Kidney (tissue), 14 donors: ENCODE measurements around the gene YBX2. TPM values are rescaled to one million over a fixed set of nuclear protein-coding genes. Genes with fewer than 3 reads are reported as not detected.

Experiments used
- DNase-seq, 5 donors: peaks; one replicate each; pipeline ENCODE4 v3.0.0-alpha.2; 2013 to 2020
- FAIRE-seq: peaks from 2 replicates; lab custom pipeline; 2012; peaks lifted over from hg19 to GRCh38; lab: Jason Lieb, UNC
- H3K27ac ChIP-seq, 2 donors: one replicate each; pipeline ENCODE4 v1.7.0; 2013; ENCODE audit warnings: low read depth in 2 of 2, low read length in 2 of 2, inconsistent platforms in 1 of 2
- H3K27me3 ChIP-seq: one replicate; pipeline ENCODE4 v1.7.1; 2013; ENCODE audit warnings: low read length, inconsistent platforms; ENCODE audit not compliant: control insufficient read depth, insufficient read depth
- H3K36me3 ChIP-seq, 3 donors: one replicate each; pipeline versions ENCODE4 v1.7.0 to v1.7.1; 2013; ENCODE audit warnings: low read length in 3 of 3, control low read depth in 1 of 3, inconsistent platforms in 1 of 3; ENCODE audit not compliant: insufficient read depth in 3 of 3, control insufficient read depth in 2 of 3
- H3K4me1 ChIP-seq, 3 donors: one replicate each; pipeline versions ENCODE4 v1.7.0 to v1.7.1; 2013; ENCODE audit warnings: low read length in 3 of 3, inconsistent platforms in 1 of 3, low read depth in 1 of 3; ENCODE audit not compliant: control insufficient read depth in 2 of 3, insufficient read depth in 2 of 3
- H3K4me3 ChIP-seq, 3 donors: one replicate each; pipeline versions ENCODE4 v1.7.0 to v1.8.1; 2013; ENCODE audit warnings: low read length in 3 of 3, control low read depth in 1 of 3, inconsistent platforms in 1 of 3
- H3K9ac ChIP-seq, 3 donors: one replicate each; pipeline versions ENCODE4 v1.7.0 to v1.7.1; 2013; ENCODE audit warnings: low read length in 3 of 3, control low read depth in 1 of 3, inconsistent platforms in 1 of 3
- H3K9me3 ChIP-seq, 3 donors: one replicate each; pipeline versions ENCODE4 v1.7.0 to v1.7.1; 2013; ENCODE audit warnings: low read length in 3 of 3, control low read depth in 1 of 3, inconsistent platforms in 1 of 3; ENCODE audit not compliant: control insufficient read depth in 2 of 3, insufficient read depth in 1 of 3
- CTCF ChIP-seq: IDR thresholded peaks from 3 replicates; pipeline ENCODE4 v1.5.1; 2012; ENCODE audit warnings: mild to moderate bottlenecking, moderate library complexity, borderline replicate concordance; ENCODE audit not compliant: insufficient read depth; ENCODE audit errors: extremely low read depth
- intact Hi-C: fragments of 100-400 bp; cut with DNase I; formaldehyde crosslinking; loops from one replicate; pipeline ENCODE4 v1.11.1; 2022
- polyA plus RNA-seq: library from polyadenylated mRNA; stranded (reverse); fragments of 350-450 nt; fragmentation: Illumina TruSeq; extraction: RNeasy Lipid Tissue Mini Kit (QIAGEN cat#74804); gene quantifications from one replicate; pipeline ENCODE4 v1.2.3, GENCODE V29; 2014; ENCODE audit warnings: low read depth, low replicate concordance; ENCODE audit not compliant: insufficient read depth
- total RNA-seq: library from RNA; stranded (reverse); fragmentation: NEBNext Ultra II Directional; extraction: Animal tissue kit (Norgen Biotek cat#: 25700); gene quantifications from one replicate; pipeline ENCODE4 v1.2.1, GENCODE V29; 2021
- donor health status: control.
- donor health status: control.
- donor health status: control.
- donor health status: control.
- donor health status: control.
- donor health status: DM: yes; HTN: yes; CAD: no.
- donor health status: Normal renal cell carcinoma (clear cell type).

Gene YBX2
- total and polyA plus RNA-seq, 2 donors from 2014 or later, result 1.3 to 3.3 TPM

- peak overlapping the region in 2 of 3 donors; percentile 30 to 46 for H3K4me3 ChIP-seq
- no peak for FAIRE-seq
- TF ChIP-seq CTCF, result no peak
- H3K27ac ChIP-seq, result no peak overlapping the region
- intact Hi-C loops, result no loop called here
- peaks cover 0 to 14% (median 0%) of the 10 kb centered on the region in 3 donors for H3K4me1 ChIP-seq
- peak; percentile 59 to 87 (median 77) for DNase-seq
- H3K9me3 ChIP-seq, result no peaks in the 10 kb centered on the region
- H3K9ac ChIP-seq, result peak overlapping the region in 2 of 3 donors; percentile 24 to 46
- no peaks in the 10 kb centered on the region for H3K36me3 ChIP-seq
- H3K27me3 ChIP-seq, result no peaks in the 10 kb centered on the region
Measured at GRCh38 chr17:7281953-7282751, 12.3 kb downstream of the YBX2 start.

GRCh38 chr17:7281074-7281952 is 13.1 kb downstream of the YBX2 start, which contains the start of gene SLC2A4:
Gene SLC2A4, plus strand, starts transcription at chr17:7281718. Its CDS starts 217 bp downstream, at chr17:7281935.
- Histone ChIP-seq H3K9ac (peak within 1 kb of the TSS in 2 of 3 donors; percentile 52 to 84), H3K9me3 (no peaks in the 10 kb centered on the region), H3K4me1 (peaks cover 0 to 14% (median 0%) of the 10 kb centered on the region in 3 donors), H3K27ac (peak within 1 kb of the TSS; percentile 90 to 94), H3K27me3 (no peaks in the 10 kb centered on the region), H3K4me3 (peak within 1 kb of the TSS; percentile 30 to 46 (median 35)), H3K36me3 (no peaks in the 10 kb centered on the region)
- intact Hi-C loops, result no loop called here
- TF ChIP-seq CTCF, result no peak
- peak; percentile 46 for FAIRE-seq
- peak; percentile 97 to 99 (median 98) for DNase-seq

DNA sequence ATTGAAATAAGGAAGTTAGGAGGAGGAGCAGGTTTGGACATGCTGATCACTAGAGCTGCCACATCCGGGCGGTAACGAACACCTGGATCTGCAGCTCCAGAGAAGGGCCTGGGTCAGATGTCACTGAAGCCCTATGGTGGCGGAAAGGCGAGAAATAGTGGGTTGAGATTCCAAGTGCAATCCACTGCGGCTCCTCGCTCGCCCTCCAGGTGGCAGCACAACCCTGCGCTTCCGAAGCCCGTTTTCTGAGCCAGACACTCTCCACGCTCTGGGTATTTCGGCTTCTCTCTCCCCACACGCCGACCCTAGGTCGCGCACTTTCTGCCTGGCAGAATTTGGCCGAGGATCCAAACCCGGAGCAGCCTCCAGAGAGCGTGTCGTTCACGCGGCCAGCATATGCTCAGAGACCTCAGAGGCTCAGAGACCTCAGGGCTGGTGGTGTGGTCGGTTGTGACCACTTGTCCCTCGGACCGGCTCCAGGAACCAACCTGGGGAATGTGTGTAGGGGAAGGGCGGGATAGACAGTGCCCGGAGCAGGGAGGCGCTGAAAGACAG is 13.8 kb downstream of the YBX2 start:
- intact Hi-C loops, result no loop called here
- DNase-seq, result peak; percentile 91 to 94 (median 91)
- Histone ChIP-seq H3K9ac (peak overlapping the region in 2 of 3 donors; percentile 52 to 84), H3K4me1 (peaks cover 0 to 14% (median 0%) of the 10 kb centered on the region in 3 donors), H3K27me3 (no peaks in the 10 kb centered on the region), H3K9me3 (no peaks in the 10 kb centered on the region), H3K4me3 (peak overlapping the region; percentile 17 to 46 (median 35)), H3K36me3 (no peaks in the 10 kb centered on the region), H3K27ac (peak overlapping the region; percentile 90 to 94)
- peak; percentile 92 for TF ChIP-seq CTCF
- no peak for FAIRE-seq
